ENCODE data around the gene ITM2C.

DNA sequence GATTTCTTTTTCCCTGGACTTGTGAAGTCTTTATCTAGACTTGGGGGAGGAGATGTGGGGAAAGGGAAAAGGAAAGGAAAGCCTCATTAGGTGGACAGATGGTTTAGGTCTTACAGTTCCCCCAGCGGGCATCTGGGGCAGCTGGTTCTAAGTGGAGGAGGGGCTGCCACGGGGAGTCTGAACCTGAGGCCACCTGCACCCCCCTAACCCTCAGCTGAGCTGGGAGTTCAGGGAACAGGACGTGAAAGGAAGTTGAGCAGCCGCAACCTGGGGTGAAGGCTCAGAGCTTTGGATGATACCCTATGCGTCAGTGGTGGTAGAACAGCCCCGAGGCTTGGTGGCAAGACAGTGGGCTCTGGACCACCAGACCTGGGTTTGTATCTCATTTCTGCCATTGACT lies 26.8 kb downstream of the ITM2C start:
- TF ChIP-seq BHLHE40 (IDR thresholded peaks at IDR 0.05; ENCODE audit: borderline replicate concordance) = no peak
- TF ChIP-seq SP1 (IDR thresholded peaks at IDR 0.05) = no peak
- TF ChIP-seq SUZ12 (IDR thresholded peaks at IDR 0.05) = no peak
- no peak for TF ChIP-seq ELF4 (IDR thresholded peaks at IDR 0.05)
- TF ChIP-seq FOXA1 (IDR thresholded peaks at IDR 0.05) = no peak
- TF ChIP-seq, protein P1, sequence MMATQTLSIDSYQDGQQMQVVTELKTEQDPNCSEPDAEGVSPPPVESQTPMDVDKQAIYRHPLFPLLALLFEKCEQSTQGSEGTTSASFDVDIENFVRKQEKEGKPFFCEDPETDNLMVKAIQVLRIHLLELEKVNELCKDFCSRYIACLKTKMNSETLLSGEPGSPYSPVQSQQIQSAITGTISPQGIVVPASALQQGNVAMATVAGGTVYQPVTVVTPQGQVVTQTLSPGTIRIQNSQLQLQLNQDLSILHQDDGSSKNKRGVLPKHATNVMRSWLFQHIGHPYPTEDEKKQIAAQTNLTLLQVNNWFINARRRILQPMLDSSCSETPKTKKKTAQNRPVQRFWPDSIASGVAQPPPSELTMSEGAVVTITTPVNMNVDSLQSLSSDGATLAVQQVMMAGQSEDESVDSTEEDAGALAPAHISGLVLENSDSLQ (IDR thresholded peaks at IDR 0.05) = no peak
- TF ChIP-seq FOXK2 (IDR thresholded peaks at IDR 0.05) = no peak
- no peak for TF ChIP-seq TARDBP (IDR thresholded peaks at IDR 0.05)
